Epithelial cell of esophagus (primary cell): Measurements from ENCODE around the gene PMEL.
"Not testable (repeated sequence)": the region's sequence is repeated elsewhere in the genome, so short reads cannot be mapped to it uniquely, and the experiment has no call there.

Experiments
- DNase-seq: peaks from one replicate; pipeline ENCODE4 v3.0.0; 2010; ENCODE audit warnings: low read depth
- H3K4me3 ChIP-seq: 2 replicates; pipeline ENCODE4 v1.5.1; 2011; ENCODE audit warnings: mild to moderate bottlenecking, low read length, control low read depth
- TF ChIP-seq, protein P1 (sequence below): IDR thresholded peaks from 2 replicates; pipeline ENCODE4 v1.5.1; 2011; ENCODE audit warnings: low read depth, mild to moderate bottlenecking, low read length, control low read depth, inconsistent platforms; ENCODE audit not compliant: insufficient read depth; ENCODE audit errors: missing control alignments

Gene PMEL

DNA sequence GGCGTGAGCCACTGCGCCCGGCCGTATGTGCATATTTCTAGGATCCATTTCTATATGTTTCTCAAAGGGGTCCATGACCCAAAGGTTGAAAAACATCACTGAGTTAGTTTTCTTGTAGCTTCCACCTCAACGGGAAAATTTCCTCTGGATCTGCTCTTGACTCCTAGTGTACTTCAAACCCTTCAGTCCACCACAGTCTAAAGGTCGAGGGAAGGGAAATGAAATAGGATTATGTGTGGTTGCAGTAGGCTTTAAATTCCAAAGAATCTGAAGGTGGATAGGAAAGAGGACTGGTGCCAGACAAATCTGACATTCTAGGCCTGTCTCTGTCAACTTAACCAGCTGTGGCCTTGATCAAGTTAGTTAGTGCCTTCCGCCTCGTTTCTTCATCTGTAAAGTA lies 29.5 kb upstream of the PMEL start:
- TF ChIP-seq, protein P1, sequence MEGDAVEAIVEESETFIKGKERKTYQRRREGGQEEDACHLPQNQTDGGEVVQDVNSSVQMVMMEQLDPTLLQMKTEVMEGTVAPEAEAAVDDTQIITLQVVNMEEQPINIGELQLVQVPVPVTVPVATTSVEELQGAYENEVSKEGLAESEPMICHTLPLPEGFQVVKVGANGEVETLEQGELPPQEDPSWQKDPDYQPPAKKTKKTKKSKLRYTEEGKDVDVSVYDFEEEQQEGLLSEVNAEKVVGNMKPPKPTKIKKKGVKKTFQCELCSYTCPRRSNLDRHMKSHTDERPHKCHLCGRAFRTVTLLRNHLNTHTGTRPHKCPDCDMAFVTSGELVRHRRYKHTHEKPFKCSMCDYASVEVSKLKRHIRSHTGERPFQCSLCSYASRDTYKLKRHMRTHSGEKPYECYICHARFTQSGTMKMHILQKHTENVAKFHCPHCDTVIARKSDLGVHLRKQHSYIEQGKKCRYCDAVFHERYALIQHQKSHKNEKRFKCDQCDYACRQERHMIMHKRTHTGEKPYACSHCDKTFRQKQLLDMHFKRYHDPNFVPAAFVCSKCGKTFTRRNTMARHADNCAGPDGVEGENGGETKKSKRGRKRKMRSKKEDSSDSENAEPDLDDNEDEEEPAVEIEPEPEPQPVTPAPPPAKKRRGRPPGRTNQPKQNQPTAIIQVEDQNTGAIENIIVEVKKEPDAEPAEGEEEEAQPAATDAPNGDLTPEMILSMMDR: no peak
- H3K4me3 ChIP-seq: no peak overlapping the region
- DNase-seq: no peak

DNA sequence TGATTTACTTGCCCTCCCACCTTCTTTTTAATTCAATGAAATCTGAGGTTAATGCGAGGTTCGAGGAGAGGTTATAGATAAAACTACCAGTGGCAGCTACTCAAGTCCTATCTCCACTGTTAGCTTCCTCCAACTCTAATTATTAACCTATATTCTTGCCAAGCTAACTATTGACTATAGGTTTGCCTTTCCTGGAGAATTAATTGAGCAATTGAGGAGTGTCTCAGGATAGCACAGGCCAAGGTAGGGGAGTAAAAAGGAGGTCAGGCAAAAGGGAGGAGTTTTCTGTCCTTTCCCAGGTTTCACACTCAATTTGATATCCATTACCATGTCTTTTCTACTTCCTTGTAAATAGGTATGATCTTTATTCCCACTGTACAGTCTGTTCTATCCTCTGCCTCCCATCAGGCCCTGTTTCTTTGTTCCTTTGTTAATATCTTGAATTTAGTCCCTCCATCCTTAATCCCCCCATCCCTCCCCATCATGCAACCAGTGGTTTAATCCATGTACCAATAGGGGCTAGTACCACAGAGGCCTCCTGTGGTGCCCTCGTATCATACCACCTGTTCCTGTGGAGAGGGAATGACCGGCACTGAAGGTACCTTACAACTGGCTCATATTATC lies 27.5 kb upstream of the PMEL start:
- TF ChIP-seq, protein P1: no peak
- no peak overlapping the region for H3K4me3 ChIP-seq
- no peak for DNase-seq

DNA sequence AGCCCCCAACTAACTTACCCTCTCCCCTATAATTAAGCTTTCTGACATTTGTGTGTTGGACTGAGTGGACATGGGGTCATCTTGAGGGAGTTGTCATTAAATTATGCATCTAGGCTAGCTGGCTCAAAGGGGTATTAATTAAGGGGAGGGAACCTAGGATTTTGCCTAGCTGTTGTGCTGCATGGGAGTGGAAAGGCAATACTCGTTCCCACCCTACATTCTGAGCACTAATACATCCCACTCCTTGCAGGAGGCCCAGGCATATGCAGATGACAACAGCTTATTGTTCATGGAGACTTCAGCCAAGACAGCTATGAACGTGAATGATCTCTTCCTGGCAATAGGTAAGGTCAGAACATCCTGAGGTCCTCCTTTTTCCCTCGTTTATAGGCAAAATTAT lies 25.3 kb upstream of the PMEL start:
- no peak for DNase-seq
- TF ChIP-seq, protein P1: no peak
- no peak overlapping the region for H3K4me3 ChIP-seq

DNA sequence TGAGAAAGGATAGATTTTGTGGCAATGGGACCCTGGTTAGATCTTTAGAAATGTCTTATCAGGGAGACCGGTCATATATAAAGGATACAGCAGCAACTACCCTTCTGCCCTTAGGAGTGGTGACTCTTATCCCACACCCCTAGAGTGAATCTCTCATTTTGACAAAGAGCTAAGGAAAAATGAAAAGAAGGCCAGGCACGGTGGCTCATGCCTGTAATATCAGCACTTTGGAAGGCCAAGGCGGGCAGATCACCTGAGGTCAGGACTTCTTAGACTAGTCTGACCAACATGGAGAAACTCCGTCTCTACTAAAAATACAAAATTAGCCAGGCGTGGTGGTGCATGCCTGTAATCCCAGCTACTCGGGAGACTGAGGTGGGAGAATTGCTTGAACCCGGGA lies 20.1 kb upstream of the PMEL start:
- DNase-seq, H3K4me3 ChIP-seq: not testable (repeated sequence)

DNA sequence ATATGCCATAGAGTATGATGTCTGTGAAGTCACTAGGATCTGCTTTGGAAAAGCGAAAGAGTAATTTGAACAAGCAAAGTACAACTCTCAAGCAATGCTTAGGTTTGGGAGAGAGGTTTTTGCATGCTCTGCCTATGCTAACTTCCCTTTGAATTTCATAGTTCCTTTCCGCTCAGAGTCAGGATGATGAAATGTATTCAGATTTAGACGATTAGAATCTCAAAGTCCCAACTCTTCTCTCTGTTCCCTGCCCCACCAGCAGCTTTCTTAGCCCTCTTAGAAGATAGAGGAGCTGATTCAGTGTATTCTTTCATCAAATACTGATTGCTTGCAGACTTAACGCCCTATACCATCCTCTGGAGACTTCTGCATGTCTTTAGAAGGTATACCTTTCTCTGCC lies 19.5 kb upstream of the PMEL start:
- TF ChIP-seq, protein P1: no peak
- no peak overlapping the region for H3K4me3 ChIP-seq
- no peak for DNase-seq

DNA sequence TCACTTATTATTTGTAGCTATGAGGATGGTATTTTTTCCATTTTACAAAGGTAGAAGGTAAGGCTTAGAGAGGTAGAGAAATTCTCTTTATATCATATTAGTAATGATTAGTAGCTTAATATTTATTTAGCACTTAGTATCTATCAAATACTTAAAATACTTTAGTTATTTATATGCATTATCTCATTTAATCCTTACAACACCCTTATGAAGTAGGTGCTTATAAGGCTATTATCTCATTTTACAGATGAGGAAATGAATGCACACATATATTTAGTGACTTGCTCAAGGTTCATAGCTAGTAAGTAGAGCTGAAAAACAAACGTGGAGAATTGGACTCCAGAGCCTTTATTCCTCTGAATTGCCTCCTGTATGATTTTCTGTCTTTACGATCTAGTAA lies 19.0 kb upstream of the PMEL start:
- TF ChIP-seq, protein P1: no peak
- H3K4me3 ChIP-seq: no peak overlapping the region
- DNase-seq: no peak

DNA sequence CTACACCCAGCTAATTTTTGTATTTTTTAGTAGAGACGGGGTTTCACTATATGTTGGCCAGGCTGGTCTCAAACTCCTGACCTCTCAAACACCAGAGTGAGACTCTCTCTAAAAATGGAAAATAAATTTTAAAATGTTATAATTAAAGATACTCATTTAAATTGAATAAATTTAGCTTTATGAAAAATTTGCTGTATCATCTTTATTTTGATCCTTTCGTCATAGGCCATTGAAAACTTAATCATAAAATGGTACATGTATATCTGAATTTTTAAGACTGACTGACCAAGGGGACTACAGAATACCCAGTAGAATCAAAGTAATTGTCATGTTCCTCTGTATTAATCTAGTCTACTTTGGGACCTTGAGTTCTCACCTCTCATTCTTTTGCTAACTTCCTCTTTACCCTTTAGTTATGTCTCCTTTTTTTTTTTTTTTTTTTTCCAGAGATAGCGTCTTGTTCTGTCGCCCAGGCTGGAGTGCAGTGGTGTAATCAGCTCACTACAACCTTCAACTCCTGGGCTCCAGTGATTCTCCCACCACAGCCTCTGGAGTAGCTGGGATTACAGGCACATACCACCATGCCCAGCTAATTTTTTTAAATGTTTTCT lies 17.5 kb upstream of the PMEL start:
- no peak for DNase-seq
- TF ChIP-seq, protein P1: no peak
- no peak overlapping the region for H3K4me3 ChIP-seq
